Measurements from ENCODE around the gene BABAM2. TPM values are rescaled to one million over a fixed set of nuclear protein-coding genes. Genes with fewer than 3 reads are reported as not detected.

BABAM2 gene
- total RNA-seq, 2 experiments from 2014 or later, result 65.4 to 69.5 TPM

DNA sequence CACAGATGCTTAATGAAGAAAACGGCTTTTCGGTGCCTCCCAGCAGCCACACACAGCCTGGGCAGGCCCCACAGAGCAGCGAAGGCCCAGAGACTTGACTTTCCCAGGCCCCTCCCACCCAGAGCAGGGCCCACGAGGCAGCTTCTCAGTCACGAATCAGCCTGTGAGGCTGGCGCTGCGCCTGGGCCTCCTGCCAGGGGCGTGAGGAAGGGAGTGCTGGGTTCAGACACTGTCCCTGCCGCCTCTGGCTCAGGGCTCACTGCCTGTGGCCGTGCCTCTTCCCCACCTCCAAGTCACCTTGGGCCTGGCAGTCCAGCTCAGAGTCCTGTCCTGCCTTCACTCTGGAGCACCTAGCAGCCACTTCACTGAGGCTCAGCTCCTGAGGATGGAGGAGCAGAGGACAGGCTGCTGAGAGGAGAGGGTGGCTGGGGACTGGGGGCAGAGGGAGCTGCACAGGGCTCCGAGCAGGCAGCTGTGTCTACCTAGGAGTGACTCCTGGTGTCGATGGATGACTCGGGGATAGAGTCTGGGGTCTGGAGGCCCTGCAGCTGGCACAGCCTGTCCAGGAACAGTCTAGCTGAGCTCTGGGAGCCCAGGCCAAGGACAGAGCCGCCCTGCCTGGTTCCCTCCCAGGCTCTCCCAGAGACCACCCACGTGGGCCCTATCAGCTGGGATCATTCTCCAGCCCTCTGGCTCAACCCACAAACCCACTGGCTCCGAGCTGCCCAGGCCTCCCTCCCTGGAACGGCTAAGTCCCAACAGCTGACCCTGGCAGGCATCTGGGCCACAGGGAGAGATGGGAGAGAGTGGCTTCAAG lies 465.8 kb downstream of the BABAM2 start:
- peaks cover 1% of the 10 kb centered on the region for H3K36me3 Mint-ChIP-seq
- no peaks in the 10 kb centered on the region for H3K27me3 Mint-ChIP-seq
- H3K27ac Mint-ChIP-seq, result peak overlapping the region; percentile 36
- CTCF ChIA-PET, result interaction anchor here (0.8 to 0.9 kb wide), 2 partner anchors 10 to 22 kb away, joined by 3 read pairs; no protein-coding TSS in a partner anchor
- no peak for ATAC-seq
- H3K9me3 Mint-ChIP-seq (ENCODE audit: low read depth), result no peaks in the 10 kb centered on the region
- peaks cover 37% of the 10 kb centered on the region for H3K4me1 Mint-ChIP-seq
- no peak for DNase-seq
- H3K4me3 Mint-ChIP-seq, result no peak overlapping the region

DNA sequence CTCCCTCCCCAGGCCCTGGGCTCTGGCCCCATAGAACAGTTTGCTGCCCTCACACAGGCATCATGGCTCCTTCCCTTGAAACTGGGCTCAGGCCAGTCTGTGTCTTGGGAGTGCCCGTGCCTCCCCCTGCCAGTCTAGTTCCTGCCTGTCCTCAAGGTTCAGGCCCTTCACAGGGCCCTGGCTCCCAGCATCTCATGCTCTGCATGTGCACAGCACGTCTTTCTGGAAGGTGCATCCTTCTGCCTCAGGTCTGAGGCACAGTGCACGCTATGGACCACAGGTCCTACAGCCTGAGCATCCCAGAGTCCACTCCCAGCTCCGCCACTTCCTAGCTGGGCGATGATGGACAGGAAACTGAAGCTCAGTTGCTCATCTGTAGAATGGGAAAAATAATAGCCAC lies 466.5 kb downstream of the BABAM2 start:
- H3K36me3 Mint-ChIP-seq, result peaks cover 1% of the 10 kb centered on the region
- peaks cover 38% of the 10 kb centered on the region for H3K4me1 Mint-ChIP-seq
- no peak for DNase-seq
- CTCF ChIA-PET, result interaction anchor here (1.0 kb wide), 1 partner anchor 81 kb away, joined by 3 read pairs; no protein-coding TSS in a partner anchor
- no peaks in the 10 kb centered on the region for H3K27me3 Mint-ChIP-seq
- no peak overlapping the region for H3K27ac Mint-ChIP-seq
- no peak overlapping the region for H3K4me3 Mint-ChIP-seq
- H3K9me3 Mint-ChIP-seq (ENCODE audit: low read depth), result no peaks in the 10 kb centered on the region
- ATAC-seq, result no peak

DNA sequence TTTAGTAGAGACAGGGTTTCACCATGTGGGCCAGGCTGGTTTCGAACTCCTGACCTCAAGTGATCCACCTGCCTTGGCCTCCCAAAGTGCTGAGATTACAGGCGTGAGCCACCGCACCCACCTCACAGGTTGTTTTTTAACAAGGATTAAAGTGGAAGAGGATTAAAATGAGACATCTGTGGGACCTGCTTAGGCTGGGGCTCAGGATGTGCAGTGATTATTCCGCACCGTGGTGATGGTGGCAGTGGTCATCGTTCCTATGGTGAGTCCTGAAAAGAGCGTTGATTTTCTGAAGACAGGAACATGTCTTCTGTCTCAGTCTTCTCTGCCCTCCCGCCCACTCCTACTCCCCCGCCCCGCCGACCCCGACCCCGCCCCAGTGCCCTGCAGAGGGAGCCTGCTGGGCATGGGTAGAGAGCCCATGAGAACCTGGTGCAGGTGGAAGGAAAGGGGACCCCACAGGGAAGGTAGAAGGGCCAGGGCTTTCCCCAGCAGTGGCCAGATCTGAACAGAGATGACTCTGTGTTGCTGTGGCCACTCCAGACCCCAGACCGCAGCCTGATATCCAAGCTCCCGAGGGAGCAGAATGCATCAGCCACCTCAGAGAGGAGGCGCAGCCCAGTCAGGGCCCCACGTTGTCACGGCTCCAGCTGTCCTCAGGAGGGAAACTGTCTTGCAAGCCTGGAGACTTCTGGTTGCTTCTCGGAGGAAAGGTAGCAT lies 467.6 kb downstream of the BABAM2 start:
- no peak for DNase-seq
- Mint-ChIP-seq H3K36me3 (peaks cover 1% of the 10 kb centered on the region), H3K27me3 (no peaks in the 10 kb centered on the region), H3K4me3 (no peak overlapping the region), H3K27ac (peak overlapping the region; percentile 94), H3K9me3 (ENCODE audit: low read depth) (no peaks in the 10 kb centered on the region), H3K4me1 (peaks cover 46% of the 10 kb centered on the region)
- ATAC-seq, result no peak
- CTCF ChIA-PET, result interaction anchor here (1.0 kb wide), 1 partner anchor 82 kb away, joined by 3 read pairs; no protein-coding TSS in a partner anchor

DNA sequence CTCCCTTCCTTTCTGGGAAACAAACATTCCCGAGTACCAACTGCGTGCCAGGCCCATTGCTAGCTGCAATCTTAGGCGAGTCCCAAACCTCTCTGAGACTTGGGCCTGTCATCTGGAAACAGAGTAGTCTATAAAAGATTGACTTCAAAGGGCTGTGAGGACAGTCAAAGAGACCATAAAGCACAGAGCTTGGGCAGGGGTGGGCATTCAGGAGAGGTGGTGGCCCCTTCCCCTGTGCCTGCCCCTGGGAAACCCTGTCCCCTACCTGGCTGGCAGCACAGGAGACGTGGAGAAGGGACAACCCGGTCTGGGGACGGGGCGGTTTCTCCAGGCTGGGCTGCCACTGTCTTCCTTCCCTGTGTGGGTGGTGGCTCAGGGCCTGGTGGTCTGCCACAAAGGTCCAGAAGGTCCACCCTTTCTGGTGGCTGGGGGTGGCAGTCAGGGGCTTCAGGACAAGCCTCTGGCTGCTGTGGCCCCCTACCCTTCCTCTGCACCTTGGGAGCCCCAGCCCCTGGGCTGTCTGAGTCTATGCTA lies 468.2 kb downstream of the BABAM2 start:
- Mint-ChIP-seq H3K4me3 (peak overlapping the region; percentile 44), H3K9me3 (ENCODE audit: low read depth) (no peaks in the 10 kb centered on the region), H3K4me1 (peaks cover 50% of the 10 kb centered on the region), H3K36me3 (no peaks in the 10 kb centered on the region), H3K27ac (peak overlapping the region; percentile 94), H3K27me3 (no peaks in the 10 kb centered on the region)
- DNase-seq (no peak), ATAC-seq (peak; percentile 6)
- CTCF ChIA-PET, result interaction anchor here (2.2 kb wide), 1 partner anchor 11 kb away, joined by 11 read pairs; no protein-coding TSS in a partner anchor

DNA sequence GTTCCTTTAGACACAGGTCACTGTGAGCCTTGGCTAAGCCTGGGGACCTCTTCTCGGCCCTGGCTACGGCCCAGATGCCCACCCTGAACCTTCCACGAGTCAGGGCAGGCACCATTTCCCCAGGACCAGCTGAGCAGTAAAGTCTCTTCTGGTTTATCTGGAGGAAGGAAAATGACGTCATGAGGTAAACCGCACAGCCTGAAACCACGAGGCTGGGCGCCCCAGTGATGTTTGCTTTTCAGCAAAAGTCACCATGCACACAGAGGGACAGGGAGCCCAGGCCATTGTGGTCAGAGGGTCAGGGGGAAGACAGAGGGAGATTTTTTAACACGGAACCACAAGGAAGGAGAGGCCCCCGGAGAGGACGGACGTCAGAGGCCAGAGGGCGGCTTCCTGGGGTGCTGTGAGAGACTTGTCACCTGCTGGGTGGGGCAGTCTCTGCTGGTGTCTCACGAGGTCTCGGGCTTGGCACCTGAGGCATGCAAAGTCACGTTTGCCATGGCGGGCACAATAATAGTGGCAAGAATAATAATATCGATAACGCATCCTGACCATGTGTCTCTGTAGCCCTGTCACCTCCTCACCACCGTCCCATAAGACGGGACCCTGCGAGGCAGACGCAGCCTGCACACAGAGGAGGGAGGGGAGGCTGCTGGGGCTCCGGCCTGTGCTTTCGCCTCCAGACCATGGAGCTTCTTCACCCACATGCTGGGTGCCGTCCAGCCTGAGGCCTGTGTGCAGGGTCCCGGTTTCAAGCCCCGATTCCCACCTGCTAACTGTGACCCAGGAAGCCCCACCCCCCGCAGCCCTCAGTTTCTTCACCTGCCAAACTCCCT lies 468.9 kb downstream of the BABAM2 start:
- CTCF ChIA-PET, result interaction anchor here (1.3 to 2.3 kb wide), 4 partner anchors 12 to 606 kb away, joined by 3 to 11 read pairs (median 8); no protein-coding TSS in a partner anchor
- H3K27me3 Mint-ChIP-seq, result no peaks in the 10 kb centered on the region
- peak; percentile 81 for ATAC-seq
- peak; percentile 96 for DNase-seq
- peak overlapping the region; percentile 44 for H3K4me3 Mint-ChIP-seq
- peaks cover 56% of the 10 kb centered on the region for H3K4me1 Mint-ChIP-seq
- H3K27ac Mint-ChIP-seq, result peak overlapping the region; percentile 94
- no peaks in the 10 kb centered on the region for H3K36me3 Mint-ChIP-seq
- H3K9me3 Mint-ChIP-seq (ENCODE audit: low read depth), result no peaks in the 10 kb centered on the region

DNA sequence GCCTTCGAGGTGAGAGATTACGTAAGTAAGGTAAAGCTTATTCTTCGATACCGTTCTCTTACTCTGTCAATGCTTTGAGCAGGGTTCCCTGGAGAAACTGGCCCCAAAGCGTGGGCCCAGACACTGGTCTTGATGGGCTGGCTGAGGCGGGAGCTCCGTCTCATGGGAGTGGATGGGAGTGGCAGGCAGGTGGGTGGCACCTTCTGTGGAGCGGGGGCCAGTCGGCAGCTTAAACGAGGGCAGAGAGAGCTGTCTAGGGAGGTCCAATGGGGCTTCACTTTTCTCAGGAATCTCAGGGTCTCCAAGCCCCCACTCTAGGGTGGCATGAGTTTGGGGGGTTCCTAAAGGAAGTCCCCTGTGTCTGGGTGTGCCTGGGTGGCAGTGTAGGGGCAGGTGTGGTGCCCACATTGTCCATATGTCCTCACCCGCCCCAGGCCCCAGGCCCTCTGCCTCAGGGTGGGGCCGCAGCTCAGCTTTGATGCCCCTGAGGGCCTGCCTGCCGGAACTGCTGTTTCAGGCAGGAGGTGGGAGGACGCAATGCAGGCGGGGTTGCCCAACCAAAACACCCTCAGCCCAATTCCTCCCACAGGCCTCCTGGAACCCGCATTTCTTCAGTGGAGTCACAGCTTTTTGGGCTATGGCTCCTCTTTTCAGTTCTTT lies 469.7 kb downstream of the BABAM2 start:
- Mint-ChIP-seq H3K36me3 (no peaks in the 10 kb centered on the region), H3K4me3 (no peak overlapping the region), H3K27me3 (no peaks in the 10 kb centered on the region), H3K9me3 (ENCODE audit: low read depth) (no peaks in the 10 kb centered on the region), H3K4me1 (peaks cover 63% of the 10 kb centered on the region), H3K27ac (peak overlapping the region; percentile 94)
- no peak for ATAC-seq
- DNase-seq, result no peak
- CTCF ChIA-PET, result interaction anchor here (1.3 to 2.3 kb wide), 4 partner anchors 12 to 606 kb away, joined by 3 to 11 read pairs (median 8); no protein-coding TSS in a partner anchor

DNA sequence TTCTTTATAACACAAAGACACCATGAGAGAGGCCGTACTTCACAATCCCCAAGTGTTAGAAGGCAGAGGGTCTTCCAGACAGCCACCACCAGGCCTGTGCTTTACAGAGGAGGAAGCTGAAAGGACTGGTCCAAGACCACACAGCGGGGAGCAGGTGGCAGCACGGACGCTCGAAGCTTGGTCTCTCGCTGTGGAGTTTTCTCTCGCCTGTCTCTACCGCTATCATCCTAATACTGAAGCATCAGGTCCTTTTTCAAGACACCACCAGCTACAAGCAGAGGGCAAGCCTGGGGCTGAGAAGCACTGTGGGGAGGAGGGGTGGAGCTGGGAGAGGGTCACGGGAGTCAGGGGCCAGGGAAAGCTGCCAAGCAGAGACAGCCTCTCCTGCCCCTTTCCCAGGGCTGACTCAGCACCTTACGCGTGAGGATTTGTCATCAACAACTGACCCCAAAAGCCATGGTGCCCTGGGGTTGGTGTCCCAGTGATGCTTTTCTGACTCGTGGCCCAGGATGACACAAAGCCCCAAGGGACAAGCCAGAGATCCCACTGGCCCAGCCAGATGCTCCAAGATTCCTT lies 470.3 kb downstream of the BABAM2 start:
- Mint-ChIP-seq H3K36me3 (no peaks in the 10 kb centered on the region), H3K27ac (peak overlapping the region; percentile 94), H3K4me3 (no peak overlapping the region), H3K4me1 (peaks cover 69% of the 10 kb centered on the region), H3K27me3 (no peaks in the 10 kb centered on the region), H3K9me3 (ENCODE audit: low read depth) (no peaks in the 10 kb centered on the region)
- CTCF ChIA-PET, result interaction anchor here (1.3 to 2.3 kb wide), 3 partner anchors 13 to 607 kb away, joined by 3 to 11 read pairs (median 11); no protein-coding TSS in a partner anchor
- no peak for ATAC-seq
- DNase-seq, result no peak

DNA sequence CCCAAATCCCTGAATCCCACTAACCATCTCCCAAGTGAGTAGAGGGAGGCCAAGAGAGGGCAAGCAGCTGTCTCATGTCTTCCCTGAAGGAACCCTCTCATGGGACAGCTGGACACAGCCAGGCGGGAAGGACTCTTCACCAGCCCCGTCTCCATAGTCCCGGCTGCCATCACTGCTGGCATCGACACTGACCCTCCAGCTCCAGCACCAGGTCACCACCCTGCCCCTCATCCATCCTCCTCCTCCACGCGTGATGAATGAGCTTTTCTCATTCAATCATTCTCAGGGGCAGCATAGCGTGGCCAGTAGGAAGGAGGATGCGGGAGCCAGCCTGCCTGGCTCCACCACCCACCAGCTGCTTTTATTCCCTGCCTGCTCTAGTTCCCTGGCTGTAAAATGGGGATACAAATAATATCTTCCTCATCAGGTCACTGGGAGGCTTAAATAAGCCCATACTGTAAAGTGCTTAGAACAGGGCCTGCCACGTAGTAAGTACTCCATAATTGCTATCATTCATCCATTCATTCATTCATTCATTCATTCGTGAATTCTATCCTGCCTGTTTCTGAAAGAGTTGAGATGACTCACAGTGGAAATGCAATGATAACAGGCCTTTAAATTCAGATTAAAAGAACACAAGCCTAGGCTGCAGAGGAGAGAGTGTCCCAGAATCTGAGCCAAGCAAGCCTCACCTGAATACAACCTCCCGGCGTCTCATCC lies 471.6 kb downstream of the BABAM2 start:
- DNase-seq (no peak), ATAC-seq (no peak)
- no peaks in the 10 kb centered on the region for H3K9me3 Mint-ChIP-seq (ENCODE audit: low read depth)
- no peaks in the 10 kb centered on the region for H3K27me3 Mint-ChIP-seq
- no peaks in the 10 kb centered on the region for H3K36me3 Mint-ChIP-seq
- CTCF ChIA-PET, result interaction anchor here (1.1 to 1.3 kb wide), 2 partner anchors 20 to 29 kb away, joined by 3 to 4 read pairs; no protein-coding TSS in a partner anchor
- no peak overlapping the region for H3K4me3 Mint-ChIP-seq
- H3K4me1 Mint-ChIP-seq, result peaks cover 82% of the 10 kb centered on the region
- H3K27ac Mint-ChIP-seq, result no peak overlapping the region

DNA sequence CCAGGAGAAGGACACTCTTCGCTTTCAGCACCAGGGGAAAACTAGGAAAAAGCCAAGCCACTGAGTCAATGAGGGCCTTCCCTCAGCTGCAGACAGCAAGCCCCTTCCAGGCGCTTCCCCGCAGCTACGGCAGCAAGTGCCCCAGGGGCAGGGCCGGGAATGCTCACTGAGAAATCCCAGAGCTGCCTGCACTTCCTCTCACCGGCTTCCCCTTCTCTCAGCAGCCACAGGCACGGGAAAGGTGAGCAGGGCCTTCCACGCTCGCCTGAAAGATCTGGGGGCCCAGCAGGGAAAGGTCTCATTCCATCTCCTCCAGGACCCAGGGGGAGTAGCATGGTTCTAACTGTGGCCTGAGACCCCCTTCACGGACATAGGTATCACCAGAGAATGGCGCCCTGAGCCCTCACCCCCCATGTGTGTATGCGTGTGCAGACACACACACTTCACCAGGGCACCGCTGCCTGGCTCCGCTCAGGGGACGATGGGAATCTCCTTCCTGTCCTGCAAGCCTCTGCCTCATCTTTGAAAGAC lies 472.5 kb downstream of the BABAM2 start:
- no peak overlapping the region for H3K4me3 Mint-ChIP-seq
- ATAC-seq (no peak), DNase-seq (no peak)
- no peaks in the 10 kb centered on the region for H3K27me3 Mint-ChIP-seq
- CTCF ChIA-PET, result interaction anchor here (1.3 kb wide), 1 partner anchor 19 kb away, joined by 4 read pairs; no protein-coding TSS in a partner anchor
- no peaks in the 10 kb centered on the region for H3K9me3 Mint-ChIP-seq (ENCODE audit: low read depth)
- H3K27ac Mint-ChIP-seq, result no peak overlapping the region
- no peaks in the 10 kb centered on the region for H3K36me3 Mint-ChIP-seq
- H3K4me1 Mint-ChIP-seq, result peaks cover 87% of the 10 kb centered on the region

DNA sequence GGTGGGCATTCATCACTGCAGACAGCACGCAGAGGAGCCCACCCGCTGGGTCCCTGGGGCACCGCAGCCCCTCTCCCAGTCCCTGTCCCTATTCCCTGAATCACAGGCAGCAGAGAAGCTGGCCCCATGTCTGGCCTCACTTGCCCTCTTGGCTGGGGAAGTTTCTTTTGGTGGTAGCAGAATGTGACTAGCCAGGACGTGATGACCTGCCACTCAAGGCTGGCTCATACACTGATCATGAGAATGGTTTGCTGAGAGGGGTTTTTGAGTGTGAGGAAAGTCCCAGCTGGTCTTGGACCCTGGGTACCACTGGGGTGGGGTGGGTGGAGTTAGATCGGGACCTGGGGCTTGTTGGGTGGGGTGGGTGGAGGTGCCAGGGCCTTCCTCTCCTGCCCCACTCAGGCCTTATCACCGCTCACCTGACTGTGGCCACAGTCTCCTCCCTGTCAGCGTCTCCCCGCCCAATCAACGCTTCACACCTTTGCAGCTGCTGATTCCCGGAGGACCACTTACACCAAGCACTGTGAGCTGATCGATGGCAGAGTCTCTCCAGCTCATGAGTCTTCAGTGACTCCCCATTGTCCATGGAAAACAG lies 473.3 kb downstream of the BABAM2 start:
- no peak for DNase-seq
- H3K9me3 Mint-ChIP-seq (ENCODE audit: low read depth), result no peaks in the 10 kb centered on the region
- no peak overlapping the region for H3K27ac Mint-ChIP-seq
- no peaks in the 10 kb centered on the region for H3K36me3 Mint-ChIP-seq
- H3K4me1 Mint-ChIP-seq, result peaks cover 81% of the 10 kb centered on the region
- no peaks in the 10 kb centered on the region for H3K27me3 Mint-ChIP-seq
- H3K4me3 Mint-ChIP-seq, result no peak overlapping the region
- ATAC-seq, result no peak
- CTCF ChIA-PET, result interaction anchor here (1.2 kb wide), 1 partner anchor 92 kb away, joined by 3 read pairs; no protein-coding TSS in a partner anchor

DNA sequence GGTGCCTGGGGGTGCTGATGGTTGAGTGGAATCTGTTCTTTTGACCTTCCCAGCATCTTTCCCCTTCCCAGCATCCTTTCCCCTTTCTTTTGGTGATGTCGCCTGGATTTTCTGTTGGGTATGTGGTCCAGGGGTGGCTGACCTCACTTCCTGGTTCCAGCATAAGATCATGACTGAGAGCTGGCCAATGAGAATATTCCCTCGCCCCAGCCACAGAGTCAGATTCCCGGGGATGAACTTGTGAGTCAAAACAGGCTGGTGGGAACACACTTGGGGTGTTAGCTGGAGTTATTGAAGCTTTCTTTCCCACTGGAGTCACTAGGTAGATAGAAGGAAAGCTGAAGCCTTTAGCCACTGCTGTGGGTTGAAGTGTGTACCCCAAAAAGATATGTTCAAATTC lies 474.1 kb downstream of the BABAM2 start:
- Mint-ChIP-seq H3K4me1 (peaks cover 73% of the 10 kb centered on the region), H3K4me3 (no peak overlapping the region), H3K27me3 (no peaks in the 10 kb centered on the region), H3K27ac (no peak overlapping the region), H3K36me3 (no peaks in the 10 kb centered on the region), H3K9me3 (ENCODE audit: low read depth) (no peaks in the 10 kb centered on the region)
- DNase-seq, result no peak
- CTCF ChIA-PET, result interaction anchor here (1.0 to 1.2 kb wide), 2 partner anchors 14 to 93 kb away, joined by 3 read pairs; no protein-coding TSS in a partner anchor
- no peak for ATAC-seq

Measured in activated CD8-positive, alpha-beta memory T cell treated with anti-CD3 and anti-CD28 coated beads, Interleukin-2, amount 10 ng/mL, durations not matched to agents 7 days and 5 days (primary cell).